Renal pelvis (tissue), 4 donors: ENCODE results near the gene SEMA5A. TPM values are rescaled to one million over a fixed set of nuclear protein-coding genes. Genes with fewer than 3 reads are reported as not detected.

Experiments used
- DNase-seq: peaks from one replicate; pipeline ENCODE4 v3.0.0-alpha.2; 2013
- polyA plus RNA-seq, 3 donors: library from polyadenylated mRNA; unstranded; fragments of 120-200 nt; gene quantifications; one replicate each; pipeline ENCODE4 v1.2.1, GENCODE V29; 2013; ENCODE audit not compliant: insufficient read length in 3 of 3

SEMA5A gene
- polyA plus RNA-seq, 3 donors: 32.5 to 44.8 (median 42.8) TPM

- no peak for DNase-seq
Observed at GRCh38 chr5:9278921-9279603, 266.8 kb downstream of the SEMA5A start.

GRCh38 chr5:9269014-9269413, 276.9 kb downstream of the SEMA5A start:
- DNase-seq: no peak

DNA sequence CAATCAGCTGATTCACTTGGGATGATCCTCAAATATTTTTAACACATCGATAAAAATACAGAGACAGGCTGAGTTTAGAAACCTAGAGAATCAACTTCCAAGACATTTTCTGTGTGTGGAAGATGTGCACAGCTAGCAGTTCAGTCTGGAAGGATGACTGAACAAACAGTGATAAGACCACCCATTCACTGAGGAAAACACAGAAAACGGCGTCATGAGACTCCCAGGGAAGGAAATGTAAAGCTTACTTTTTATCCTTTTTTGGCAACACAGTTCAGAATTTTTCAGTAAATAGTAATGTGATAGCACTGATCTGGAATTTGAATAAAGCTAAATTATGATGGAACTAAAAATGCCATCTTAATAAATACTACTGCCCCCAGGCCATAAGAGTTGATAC, 277.6 kb downstream of the SEMA5A start:
- DNase-seq: no peak

GRCh38 chr5:9265441-9266287, 280.2 kb downstream of the SEMA5A start:
- DNase-seq: no peak

DNA sequence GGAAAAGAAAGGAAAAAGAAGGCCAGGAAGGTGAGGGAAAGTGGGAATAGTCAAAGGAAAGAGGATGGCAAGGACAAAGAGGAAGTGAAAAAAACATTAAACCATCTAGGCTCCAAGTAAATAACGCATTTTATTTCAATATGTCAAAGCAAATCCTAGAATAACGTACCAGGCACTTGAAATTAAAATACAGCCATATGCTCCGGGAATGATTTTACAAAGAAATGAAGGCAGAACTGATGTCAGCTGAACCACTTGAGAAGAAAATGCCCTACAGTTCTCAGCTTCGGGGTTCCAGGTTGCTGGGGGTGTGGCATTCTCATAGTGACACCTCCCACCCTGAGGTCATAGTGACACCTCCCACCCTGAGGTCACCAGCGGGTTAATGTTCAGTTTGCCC, 281.6 kb downstream of the SEMA5A start:
- DNase-seq: no peak

DNA sequence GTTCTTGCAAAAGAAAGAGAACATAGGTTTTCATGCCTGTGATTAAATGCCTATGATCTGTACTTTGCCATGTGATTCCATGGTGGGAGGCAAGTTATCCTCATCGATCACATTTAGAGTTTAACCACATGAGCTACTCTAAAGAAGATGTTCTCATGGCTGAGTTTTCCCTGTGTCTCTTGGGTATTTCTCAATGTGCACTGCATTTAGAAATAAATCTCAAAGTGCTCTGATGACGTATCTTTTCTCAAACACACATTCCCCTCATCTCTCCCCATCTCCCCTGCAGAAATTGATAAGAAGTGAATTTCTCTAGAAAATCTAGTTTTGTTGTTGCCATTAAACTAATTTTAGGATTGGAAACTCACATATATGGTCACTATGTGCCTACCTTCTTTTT, 282.2 kb downstream of the SEMA5A start:
- no peak for DNase-seq

GRCh38 chr5:9251379-9251980, 294.4 kb downstream of the SEMA5A start:
- no peak for DNase-seq

GRCh38 chr5:9249231-9249630, 296.6 kb downstream of the SEMA5A start:
- no peak for DNase-seq

GRCh38 chr5:9245071-9245470, 300.8 kb downstream of the SEMA5A start:
- DNase-seq: no peak

- DNase-seq: no peak
Observed at GRCh38 chr5:9244417-9244816, 301.5 kb downstream of the SEMA5A start.

DNA sequence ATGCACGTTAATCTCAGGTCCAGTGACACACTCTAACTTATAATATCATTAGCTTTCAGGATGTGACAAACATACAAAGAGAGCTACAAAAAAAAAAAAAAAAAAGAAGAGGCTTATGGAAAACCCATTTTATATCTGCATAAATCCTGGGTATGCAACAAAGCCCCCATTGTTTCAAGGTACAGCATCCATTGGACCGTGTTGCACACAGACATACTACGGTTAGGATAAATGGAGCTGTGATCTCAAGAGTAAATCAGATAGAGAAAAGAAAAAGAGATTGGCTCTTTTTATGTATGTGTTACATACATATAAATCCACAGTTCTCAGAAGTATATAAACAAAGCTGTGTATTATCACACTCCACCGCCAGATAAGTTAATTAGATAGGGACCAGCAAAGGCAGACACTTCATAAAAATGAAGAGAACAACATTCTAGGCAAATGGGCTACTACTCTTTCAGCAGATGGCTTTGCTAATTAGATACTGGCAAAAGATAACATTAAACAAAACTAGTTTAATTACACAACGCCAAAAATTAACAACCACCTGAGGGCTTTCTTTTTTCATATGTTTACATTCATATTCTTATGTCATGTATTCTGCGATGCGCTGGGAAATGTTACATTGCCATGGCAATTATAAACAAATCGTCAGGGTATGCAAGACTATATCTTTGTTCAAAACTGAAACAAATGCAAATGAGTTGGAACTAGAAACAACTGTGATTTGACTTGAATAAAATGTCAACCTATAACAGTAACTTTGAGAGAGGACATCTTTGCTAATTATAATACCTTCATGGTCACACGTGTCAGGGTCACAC, 304.2 kb downstream of the SEMA5A start:
- no peak for DNase-seq

- DNase-seq: no peak
Observed at GRCh38 chr5:9240431-9240830, 305.4 kb downstream of the SEMA5A start.

- DNase-seq: no peak
Observed at GRCh38 chr5:9239626-9240025, 306.2 kb downstream of the SEMA5A start.

- no peak for DNase-seq
Observed at GRCh38 chr5:9239071-9239470, 306.8 kb downstream of the SEMA5A start.

DNA sequence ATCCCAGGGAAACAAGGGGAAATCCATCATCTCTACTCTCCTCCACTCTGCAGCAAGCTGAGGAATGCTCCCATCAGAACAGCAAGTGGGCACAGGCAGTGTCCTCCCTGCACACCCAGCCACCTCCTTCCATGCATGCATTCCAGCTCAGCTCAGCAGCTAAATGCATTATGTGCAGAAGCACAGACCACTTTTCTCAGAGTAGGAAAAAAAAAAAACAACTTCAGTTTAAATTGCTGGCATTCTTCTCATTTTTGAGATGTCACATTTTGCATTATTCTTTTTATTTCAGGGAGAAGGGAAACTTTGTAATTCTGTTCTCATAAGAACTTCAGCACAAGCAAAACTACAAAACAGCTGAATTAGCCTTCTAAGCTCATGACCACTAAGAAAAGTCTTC, 312.2 kb downstream of the SEMA5A start:
- peak; percentile 8 for DNase-seq

GRCh38 chr5:9233035-9233434, 312.8 kb downstream of the SEMA5A start:
- DNase-seq: no peak

- no peak for DNase-seq
Observed at GRCh38 chr5:9231842-9232241, 314.0 kb downstream of the SEMA5A start.

- DNase-seq: no peak
Observed at GRCh38 chr5:9230355-9230754, 315.5 kb downstream of the SEMA5A start.

DNA sequence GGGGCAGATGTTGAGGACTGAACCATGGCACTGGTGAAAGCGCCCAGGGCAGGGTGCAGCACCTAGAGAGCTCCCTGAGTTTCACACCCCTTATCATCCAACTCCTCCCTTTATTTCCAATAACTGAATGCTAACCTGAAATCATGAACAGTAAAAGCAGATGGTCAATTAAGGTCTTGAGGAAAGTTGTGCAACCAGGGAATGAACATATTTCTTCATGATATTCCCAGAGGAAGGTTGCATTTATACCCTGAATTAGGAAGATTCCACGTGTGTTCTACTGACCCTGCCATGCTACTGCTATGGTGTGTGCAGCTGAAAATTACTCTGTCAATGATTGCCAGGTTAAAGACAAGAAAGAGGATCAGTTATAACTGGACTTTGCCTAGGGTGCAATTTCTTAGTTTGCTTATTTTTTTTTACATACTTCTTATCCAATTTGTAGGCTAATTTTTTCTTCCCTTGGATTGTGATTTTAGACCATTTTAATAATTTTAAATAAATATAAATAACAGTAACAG, 319.8 kb downstream of the SEMA5A start:
- DNase-seq: no peak

GRCh38 chr5:9222054-9222976, 323.6 kb downstream of the SEMA5A start:
- DNase-seq: no peak

DNA sequence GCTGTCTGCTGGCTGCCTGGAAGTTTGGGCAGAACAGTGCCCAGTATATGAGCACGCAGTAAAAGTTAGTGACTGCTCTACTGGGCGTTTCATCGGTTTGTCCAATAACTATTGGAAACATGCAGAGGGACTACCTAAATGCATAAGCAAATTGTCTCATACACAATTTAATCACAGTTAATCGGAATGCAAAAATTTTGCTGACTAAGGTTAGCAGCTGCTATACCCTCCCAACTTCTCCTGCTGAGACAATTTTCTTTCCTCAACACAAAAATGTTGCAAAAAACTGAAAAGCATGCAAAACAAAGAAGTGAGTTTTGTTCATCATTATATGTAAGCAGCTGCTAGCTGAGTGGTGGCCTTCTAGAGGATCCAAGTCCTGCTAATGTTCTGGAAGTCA, 327.5 kb downstream of the SEMA5A start:
- DNase-seq: no peak
